Smooth muscle cell (in vitro differentiated cells): Measurements from ENCODE around the gene KCNJ10. TPM values are rescaled to one million over a fixed set of nuclear protein-coding genes. Genes with fewer than 3 reads are reported as not detected.
A peak's percentile ranks its signal among the peaks of the same experiment; 100 is the strongest.

Source experiments
- DNase-seq: peaks from one replicate; lab custom pipeline; 2025; ENCODE audit not compliant: unreplicated experiment; lab: John Stamatoyannopoulos, UW
- H2AFZ ChIP-seq: fragments of 200-600 bp; sonication (generic); 2 replicates; pipeline ENCODE4 v1.6.0; 2016; ENCODE audit warnings: antibody characterized with exemption, low read depth, mild to moderate bottlenecking
- H3F3A ChIP-seq: fragments of 200-600 bp; sonication (generic); 2 replicates; pipeline ENCODE4 v1.6.0; 2017; ENCODE audit warnings: antibody characterized with exemption, low read depth
- H3K27ac ChIP-seq: fragments of 200-600 bp; sonication (generic); 2 replicates; pipeline ENCODE4 v1.5.1; 2016; ENCODE audit warnings: low read depth, mild to moderate bottlenecking
- H3K27me3 ChIP-seq: fragments of 200-600 bp; sonication (generic); 2 replicates; pipeline ENCODE4 v1.6.1; 2016; ENCODE audit warnings: low read depth, mild to moderate bottlenecking
- H3K36me3 ChIP-seq: fragments of 200-600 bp; sonication (generic); 2 replicates; pipeline ENCODE4 v1.5.1; 2016; ENCODE audit warnings: low read depth
- H3K4me1 ChIP-seq: fragments of 200-600 bp; sonication (generic); 2 replicates; pipeline ENCODE4 v1.5.1; 2016; ENCODE audit warnings: low read depth
- H3K4me2 ChIP-seq: fragments of 200-600 bp; sonication (generic); 2 replicates; pipeline ENCODE4 v1.6.0; 2016; ENCODE audit warnings: mild to moderate bottlenecking
- H3K4me3 ChIP-seq: fragments of 200-600 bp; sonication (generic); 2 replicates; pipeline ENCODE4 v1.5.1; 2016; ENCODE audit warnings: mild to moderate bottlenecking
- H3K79me2 ChIP-seq: fragments of 200-600 bp; sonication (generic); 2 replicates; pipeline ENCODE4 v1.6.0; 2016; ENCODE audit warnings: low read depth, mild to moderate bottlenecking
- H3K9ac ChIP-seq: fragments of 200-600 bp; sonication (generic); 2 replicates; pipeline ENCODE4 v1.6.0; 2016; ENCODE audit warnings: low read depth
- H3K9me3 ChIP-seq: fragments of 200-600 bp; sonication (generic); replicated peaks from 2 replicates; pipeline ENCODE4 v1.5.1; 2016; ENCODE audit warnings: low read depth
- H4K20me1 ChIP-seq: fragments of 200-600 bp; sonication (generic); 2 replicates; pipeline ENCODE4 v1.6.0; 2016; ENCODE audit warnings: low read depth
- WGBS: methylation state at CpG from one replicate; pipeline ENCODE4 v1.1.7; 2016; ENCODE audit warnings: low lambda C conversion rate; 5-methylcytosine and 5-hydroxymethylcytosine counted together
- polyA plus RNA-seq: library from polyadenylated mRNA; unstranded; fragments of >200 nt; fragmentation: Nextera tagmentation; extraction: Ambion mirVana; gene quantifications from 2 replicates; pipeline ENCODE4 v1.2.1, GENCODE V29; 2016
- total RNA-seq: library from RNA; depleted of rRNA; stranded (reverse); fragments of >200 nt; gene quantifications from 2 replicates; pipeline ENCODE4 v1.2.3, GENCODE V29; 2014
- TF ChIP-seq, protein P1 (sequence below): fragments of 200-600 bp; sonication (generic); IDR thresholded peaks from 2 replicates; pipeline ENCODE4 v1.5.1; 2017; ENCODE audit warnings: borderline replicate concordance, mild to moderate bottlenecking, antibody characterized with exemption; ENCODE audit not compliant: insufficient read depth, poor library complexity, severe bottlenecking

KCNJ10 gene
- total and polyA plus RNA-seq, 2 experiments from 2014 or later = not detected

DNA sequence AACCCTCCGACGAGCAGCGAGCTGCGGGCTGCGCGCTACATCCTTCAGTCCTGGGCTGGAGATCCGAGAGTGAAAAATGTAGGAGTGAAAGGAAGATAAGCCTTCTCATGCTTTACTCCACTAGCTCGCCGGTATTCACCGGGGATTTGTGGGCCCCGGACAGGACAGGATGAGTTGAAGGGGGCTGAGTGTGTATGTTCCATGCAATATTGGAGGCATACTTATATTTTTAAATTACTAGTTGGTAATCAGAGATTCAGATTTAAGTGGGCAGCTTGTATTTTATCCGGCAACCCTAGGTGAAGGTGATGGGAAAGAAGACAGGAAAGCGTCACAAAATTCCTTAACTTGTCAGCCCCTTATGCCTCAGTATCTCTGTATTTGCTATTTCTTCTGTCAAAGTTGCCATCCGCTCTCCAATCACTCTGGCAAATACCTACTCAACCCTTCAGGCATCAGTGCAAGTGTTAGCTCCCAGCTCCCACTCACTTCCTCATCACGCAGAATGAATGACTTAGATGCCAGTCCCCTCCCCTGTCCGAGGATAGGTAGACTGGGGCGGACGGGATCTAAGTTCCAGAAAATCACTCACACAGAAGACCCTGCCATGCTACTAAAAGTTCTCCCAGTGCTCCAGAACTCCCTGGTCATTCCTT, 37.7 kb downstream of the KCNJ10 start:
- Histone ChIP-seq H3K9me3 (no peaks in the 10 kb centered on the region), H3K79me2 (no peaks in the 10 kb centered on the region), H2AFZ (peak overlapping the region; percentile 99), H3K27me3 (peaks cover 42% of the 10 kb centered on the region), H3K36me3 (no peaks in the 10 kb centered on the region), H3K4me2 (peak overlapping the region; percentile 97), H3K4me1 (peaks cover 18% of the 10 kb centered on the region), H3K9ac (peak overlapping the region; percentile 41), H3F3A (no peaks in the 10 kb centered on the region), H3K27ac (no peak overlapping the region), H4K20me1 (peaks cover 5% of the 10 kb centered on the region), H3K4me3 (peak overlapping the region; percentile 82)
- no peak for DNase-seq
- TF ChIP-seq, protein P1, sequence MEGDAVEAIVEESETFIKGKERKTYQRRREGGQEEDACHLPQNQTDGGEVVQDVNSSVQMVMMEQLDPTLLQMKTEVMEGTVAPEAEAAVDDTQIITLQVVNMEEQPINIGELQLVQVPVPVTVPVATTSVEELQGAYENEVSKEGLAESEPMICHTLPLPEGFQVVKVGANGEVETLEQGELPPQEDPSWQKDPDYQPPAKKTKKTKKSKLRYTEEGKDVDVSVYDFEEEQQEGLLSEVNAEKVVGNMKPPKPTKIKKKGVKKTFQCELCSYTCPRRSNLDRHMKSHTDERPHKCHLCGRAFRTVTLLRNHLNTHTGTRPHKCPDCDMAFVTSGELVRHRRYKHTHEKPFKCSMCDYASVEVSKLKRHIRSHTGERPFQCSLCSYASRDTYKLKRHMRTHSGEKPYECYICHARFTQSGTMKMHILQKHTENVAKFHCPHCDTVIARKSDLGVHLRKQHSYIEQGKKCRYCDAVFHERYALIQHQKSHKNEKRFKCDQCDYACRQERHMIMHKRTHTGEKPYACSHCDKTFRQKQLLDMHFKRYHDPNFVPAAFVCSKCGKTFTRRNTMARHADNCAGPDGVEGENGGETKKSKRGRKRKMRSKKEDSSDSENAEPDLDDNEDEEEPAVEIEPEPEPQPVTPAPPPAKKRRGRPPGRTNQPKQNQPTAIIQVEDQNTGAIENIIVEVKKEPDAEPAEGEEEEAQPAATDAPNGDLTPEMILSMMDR = no peak
- WGBS = 7% methylated on average over 18 of the region's 18 CpGs

DNA sequence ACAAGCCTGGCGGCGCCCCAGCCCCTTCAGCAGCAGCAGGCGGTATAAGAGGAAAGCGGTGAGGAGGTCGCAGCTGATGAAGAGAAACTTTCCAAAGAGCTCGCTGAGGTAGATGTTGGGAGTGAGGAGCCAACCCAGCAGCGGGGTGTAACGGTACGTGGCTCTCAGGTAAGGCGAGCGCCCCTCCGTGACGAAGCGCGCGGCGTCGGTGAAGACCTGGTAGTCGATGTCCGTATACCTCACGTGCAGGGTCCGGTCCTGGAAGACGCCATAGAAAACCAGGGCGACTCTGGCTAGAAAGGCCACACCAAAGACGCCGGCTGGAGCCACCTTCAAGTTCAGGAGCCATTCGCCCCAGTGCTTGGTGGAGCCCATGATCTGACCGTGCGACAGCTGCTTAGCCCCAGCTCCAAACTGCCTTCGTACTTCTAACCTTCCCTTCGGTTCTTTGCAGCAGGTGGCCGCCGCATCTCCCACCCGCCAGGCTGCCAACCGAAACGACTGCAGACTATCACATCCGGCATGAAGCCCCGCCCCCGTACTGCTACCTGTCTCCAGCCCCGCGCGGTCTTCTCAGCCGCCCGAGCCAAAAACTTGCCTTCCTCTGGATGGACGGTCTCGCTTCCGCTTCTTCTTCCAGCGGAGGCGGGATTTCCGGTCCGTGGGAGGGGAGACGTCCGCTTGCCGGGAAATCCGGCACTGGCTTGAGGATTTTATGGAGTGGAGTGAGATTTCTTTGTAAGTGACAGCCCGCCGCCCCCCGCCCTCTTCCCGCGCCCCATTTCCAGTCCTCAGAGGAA, 38.4 kb downstream of the KCNJ10 start, which contains the start of gene PIGM:
TSS of gene PIGM (minus strand) at position 626 of the 800 bp plus-strand sequence. CDS start at position 375, 251 bp downstream.
- Histone ChIP-seq H3K4me1 (peaks cover 18% of the 10 kb centered on the region), H3K4me2 (peak within 1 kb of the TSS; percentile 97), H3K27ac (no peak within 1 kb of the TSS), H2AFZ (peak within 1 kb of the TSS; percentile 99), H3K36me3 (no peaks in the 10 kb centered on the region), H3K9ac (peak within 1 kb of the TSS; percentile 41), H3K9me3 (no peaks in the 10 kb centered on the region), H3K27me3 (peaks cover 35% of the 10 kb centered on the region), H3K4me3 (peak within 1 kb of the TSS; percentile 82), H3F3A (no peaks in the 10 kb centered on the region), H3K79me2 (no peaks in the 10 kb centered on the region), H4K20me1 (peaks cover 5% of the 10 kb centered on the region)
- peak; percentile 42 for DNase-seq
- TF ChIP-seq, protein P1 = no peak
- WGBS = under 1% methylated on average over 60 of the region's 60 CpGs

DNA sequence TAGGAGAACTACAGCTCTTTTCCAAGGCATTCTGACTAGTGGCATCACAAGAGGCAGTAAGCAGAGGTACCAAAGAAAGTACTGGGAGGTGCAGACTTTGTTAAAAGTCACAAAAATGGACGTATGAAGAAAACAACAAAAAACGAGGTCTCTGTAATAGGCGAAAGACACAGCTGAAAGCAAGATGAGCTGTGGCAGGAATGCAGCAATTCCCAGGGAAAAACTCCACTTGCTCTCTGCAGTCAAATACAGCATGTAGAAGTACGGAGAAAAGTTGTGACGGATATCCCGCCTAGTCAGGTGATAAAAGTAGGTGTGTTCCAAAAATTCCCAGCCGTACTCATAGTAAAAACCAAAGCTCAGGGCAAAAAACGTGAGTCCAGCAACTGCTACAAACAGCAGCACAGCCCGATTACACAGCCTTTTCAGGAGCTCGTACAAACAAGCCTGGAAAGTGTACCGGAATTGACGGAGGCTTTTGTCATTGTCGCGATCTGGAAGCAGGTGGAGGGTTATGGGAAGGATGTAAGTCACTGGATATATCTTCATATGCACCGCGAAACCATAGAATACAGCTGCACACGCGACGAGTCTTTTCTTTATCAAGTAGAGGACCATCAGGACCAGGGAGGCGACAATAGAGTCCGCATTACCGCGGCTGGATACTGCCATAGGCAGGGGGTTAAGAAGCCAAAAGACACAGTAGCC, 39.1 kb downstream of the KCNJ10 start:
- Histone ChIP-seq H3K4me3 (peak overlapping the region; percentile 82), H3F3A (no peaks in the 10 kb centered on the region), H3K4me2 (peak overlapping the region; percentile 97), H3K4me1 (peaks cover 18% of the 10 kb centered on the region), H2AFZ (peak overlapping the region; percentile 99), H3K79me2 (no peaks in the 10 kb centered on the region), H4K20me1 (peaks cover 5% of the 10 kb centered on the region), H3K36me3 (no peaks in the 10 kb centered on the region), H3K27ac (no peak overlapping the region), H3K9me3 (no peaks in the 10 kb centered on the region), H3K9ac (peak overlapping the region; percentile 17), H3K27me3 (peaks cover 28% of the 10 kb centered on the region)
- WGBS = 8% methylated on average over 23 of the region's 23 CpGs
- TF ChIP-seq, protein P1 = no peak
- no peak for DNase-seq
